GM21515 (cell line): ENCODE data around the gene PLXNB3.
"Not testable (repeated sequence)": the region's sequence is repeated elsewhere in the genome, so short reads cannot be mapped to it uniquely, and the experiment has no call there.

Experiments
- ATAC-seq: cut with Tn5 transposase; IDR thresholded peaks from one replicate; pipeline ENCODE4 v1.9.1; 2021; ENCODE audit not compliant: unreplicated experiment

Gene PLXNB3

DNA sequence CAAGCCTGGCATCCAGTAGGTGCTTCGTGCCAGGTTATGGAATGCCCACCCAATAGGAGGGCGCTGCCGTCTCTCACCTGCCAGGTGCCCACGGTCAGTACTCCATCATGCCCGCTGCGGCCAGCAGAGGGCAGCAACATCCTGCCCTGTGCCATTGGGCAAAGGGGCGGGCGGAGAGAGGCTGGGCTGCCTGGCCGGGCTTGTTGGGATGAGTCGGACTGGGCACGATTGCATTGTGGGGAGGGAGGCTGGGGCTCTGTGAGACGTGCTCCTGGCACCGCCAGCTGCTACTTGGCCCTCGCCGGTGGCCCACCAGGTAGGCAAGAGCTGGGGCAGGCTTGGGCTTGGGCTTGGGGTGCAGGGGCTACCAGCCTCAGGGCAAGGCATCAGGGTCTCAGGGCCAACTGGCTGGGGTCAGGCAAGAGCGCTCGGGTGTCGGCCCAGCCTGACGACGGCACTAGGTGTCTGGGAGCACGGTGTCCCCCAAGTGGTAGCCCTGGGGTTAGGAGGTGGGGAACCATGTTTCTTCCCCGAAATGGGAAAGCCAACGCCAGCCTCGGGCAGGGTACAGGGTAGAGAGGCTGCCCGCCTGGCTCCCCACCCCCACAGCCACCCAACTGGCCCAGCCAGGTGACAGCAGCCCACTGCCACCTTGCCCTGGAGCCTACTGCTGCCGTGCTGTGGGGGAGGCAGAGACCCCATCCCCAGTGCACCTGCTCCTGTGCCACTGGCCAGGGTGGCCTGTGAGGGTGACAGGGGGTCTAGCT lies at the start of gene PLXNB3:
Gene PLXNB3 (plus strand): TSS at position 261 of the 767 bp plus-strand sequence. CDS start 1,287 bp downstream, outside the sequence.
- no peak for ATAC-seq

DNA sequence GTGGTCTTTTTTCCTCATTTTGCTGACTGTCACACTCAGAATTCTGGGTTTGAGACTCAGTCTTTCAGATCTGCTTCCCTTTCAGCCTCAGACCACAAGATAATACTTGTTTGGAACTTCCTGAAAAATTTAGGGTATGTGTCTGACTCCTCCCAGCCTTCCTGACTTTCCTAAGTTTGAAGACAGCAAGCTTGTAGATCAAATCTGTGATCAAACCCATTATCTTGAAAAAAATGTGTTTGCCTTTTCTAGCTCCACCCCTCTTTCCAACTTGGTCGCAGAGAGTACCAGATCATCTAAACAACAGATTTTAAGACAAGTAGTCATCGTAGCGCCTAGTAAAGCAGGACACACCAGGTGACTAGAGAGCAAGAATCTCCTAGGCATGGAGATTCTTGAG lies 49.8 kb upstream of the PLXNB3 start:
- ATAC-seq, result no peak

DNA sequence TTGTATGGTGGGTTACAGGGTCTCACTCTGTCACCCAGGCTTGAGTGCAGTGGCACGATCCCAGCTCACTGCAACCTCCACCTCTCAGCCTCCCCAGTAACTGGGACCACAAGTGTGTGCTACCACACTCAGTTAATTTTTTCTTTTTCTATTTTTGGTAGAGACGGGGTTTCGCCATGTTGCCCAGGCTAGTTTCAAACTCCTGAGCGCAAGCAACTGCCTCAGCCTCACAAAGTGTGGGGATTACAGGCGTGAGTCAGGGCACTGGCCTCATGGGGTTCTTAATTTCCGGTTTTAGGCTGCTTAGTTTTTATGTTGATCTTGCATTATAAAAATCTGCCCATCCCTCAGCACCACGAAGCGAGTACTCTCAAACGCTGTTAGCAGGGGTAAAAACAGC lies 46.6 kb upstream of the PLXNB3 start:
- no peak for ATAC-seq

DNA sequence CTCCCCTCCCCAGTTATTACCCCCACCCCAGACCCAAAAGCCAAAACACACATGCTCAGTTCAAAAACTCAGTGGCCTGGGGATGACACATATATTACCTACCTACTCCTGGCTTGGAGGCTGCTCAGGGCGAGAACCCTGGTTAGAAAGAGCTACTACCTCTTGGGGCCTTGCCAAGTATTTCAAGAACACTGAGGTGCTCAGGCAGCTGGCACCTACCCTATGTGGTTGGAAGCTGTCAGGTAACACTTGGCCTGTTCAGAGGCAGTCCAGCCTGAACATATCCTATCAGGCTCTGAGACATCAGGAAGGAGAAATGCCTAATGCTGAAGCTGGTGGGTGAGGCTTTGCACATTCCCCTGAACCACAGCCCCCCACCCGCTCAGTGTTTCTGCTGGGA lies 44.8 kb upstream of the PLXNB3 start:
- ATAC-seq, result no peak

DNA sequence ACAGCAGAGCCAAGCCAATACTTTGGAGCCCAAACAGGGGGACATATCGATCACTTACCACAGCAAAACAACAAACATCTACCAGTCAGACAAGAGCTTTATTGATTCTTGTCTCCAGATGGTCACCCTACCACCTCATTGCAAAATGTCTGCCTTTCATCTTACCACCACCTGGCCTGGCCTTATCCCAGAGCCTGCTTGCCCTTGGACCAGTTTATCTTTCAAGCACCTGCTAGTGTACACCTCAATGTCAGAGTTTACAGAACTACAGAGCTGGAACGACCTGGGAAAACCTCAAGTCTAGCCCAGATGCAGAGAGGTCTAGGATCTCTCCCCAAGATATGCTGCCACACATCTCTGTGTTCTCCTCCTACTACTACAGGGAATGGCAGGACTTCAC lies 44.3 kb upstream of the PLXNB3 start:
- no peak for ATAC-seq

DNA sequence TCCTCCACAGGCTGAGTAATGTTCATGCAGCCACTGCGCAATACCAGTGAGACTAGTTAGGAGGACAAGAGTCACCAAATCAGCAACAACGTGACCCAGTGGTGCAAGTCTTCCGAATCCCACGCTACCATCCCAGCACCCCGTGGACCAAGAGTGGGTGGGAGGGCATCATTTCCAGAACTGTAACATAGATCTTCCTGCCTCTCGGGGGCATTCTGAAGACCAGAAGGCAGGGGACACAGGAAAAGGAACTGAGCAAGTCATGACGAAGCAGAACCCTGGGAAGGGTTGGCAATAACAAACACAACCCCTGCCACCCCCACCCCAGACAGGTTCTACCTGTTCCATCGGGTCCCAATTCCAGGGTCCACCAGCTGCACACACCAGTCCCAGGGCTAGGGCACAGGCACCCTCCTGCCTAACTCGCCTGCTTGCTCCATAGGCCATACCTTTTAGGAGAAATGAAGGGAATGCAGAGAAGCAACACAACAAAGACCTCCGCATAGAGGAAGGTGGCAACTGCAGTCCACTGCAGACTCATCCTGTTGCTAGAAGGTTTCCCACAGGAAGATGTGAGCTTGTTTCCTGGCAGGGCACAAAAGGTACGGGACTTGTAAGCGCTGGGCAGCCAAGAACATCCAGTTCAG lies 41.2 kb upstream of the PLXNB3 start:
- ATAC-seq, result no peak

DNA sequence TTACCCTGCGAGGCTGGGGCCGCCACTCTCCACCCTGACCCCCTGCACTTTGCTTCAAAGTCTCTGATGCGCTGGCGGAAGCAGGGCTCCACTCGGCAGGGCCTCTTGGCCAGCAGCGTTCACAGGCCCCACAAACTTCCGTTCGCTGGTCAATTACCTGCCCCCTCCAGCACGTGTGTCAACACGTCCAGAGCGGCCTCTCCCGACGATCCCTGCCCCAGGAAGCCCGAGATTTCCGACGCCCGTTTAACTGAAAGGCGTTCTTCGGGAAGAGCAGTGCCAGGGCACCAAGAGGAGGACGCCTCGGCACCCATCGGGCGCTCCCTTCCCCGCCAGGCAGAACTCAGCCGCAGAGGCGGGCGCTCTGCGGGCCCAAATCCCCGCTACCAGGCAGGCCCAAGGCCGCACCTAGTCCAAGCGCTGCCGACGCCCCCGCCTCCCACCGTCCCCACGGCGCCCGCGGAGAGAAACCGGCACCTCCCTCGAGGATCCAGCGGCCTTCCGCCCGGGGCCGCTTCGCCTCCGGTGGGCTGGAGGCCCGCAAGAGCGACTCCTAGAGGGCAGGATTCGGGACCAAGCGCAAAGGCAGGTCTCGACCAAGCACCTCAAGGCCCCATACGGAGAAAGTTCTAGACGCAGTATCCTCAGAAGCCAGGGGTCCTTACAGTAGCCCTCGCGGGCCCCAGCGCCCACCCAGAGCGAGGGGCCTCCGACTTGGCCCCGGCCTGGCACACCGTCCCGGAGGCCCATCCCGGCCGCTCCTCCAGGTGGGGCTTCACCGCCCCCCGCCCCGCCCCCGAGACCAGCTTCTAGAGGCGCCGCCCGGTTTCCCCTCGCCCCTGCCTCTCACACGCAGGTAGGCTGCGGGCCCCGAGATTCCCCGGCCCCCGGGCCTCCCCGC lies 40.4 kb upstream of the PLXNB3 start:
- peak; percentile 32 for ATAC-seq

DNA sequence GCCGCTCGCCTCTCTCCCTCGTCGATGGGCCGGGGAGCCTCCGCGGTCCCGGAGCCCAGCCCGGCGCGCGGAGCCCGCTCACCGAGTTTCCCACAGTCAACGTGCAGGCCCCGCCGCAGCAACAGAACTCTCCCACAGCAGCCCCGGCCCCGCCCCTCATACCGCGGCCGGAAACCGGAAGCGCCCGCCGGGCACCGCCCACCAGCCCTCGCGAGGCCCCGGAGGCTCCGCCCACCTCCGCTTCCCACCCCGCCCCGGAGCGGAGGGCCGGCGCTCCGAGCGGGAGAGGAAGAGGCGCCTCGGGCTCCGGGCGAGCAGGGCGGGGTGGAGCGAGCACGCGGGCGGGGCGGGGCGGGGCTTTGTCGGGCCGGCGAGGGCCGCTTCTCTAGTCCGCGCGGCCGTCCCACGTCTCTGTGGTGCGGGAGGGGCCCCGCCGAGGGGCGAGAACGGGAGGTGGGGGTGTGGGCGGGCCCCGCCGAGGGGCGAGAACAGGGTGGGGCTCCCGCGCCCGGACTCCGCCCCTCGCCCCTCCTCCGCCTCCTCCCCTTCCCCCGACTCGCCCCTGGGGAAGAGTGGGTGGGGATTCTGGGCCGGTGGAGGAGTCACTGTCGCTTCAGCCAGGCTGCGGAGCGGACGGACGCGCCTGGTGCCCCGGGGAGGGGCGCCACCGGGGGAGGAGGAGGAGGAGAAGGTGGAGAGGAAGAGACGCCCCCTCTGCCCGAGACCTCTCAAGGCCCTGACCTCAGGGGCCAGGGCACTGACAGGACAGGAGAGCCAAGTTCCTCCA lies 39.6 kb upstream of the PLXNB3 start, which contains the start of the genes ABCD1 and BCAP31:
Gene ABCD1 (plus strand): TSS at position 605 of the 787 bp plus-strand sequence. CDS start 411 bp downstream, outside the sequence.
Gene BCAP31 (minus strand): TSS at position 136 of the 787 bp plus-strand sequence. CDS start 1,143 bp downstream, outside the sequence.
- peak; percentile 51 for ATAC-seq

DNA sequence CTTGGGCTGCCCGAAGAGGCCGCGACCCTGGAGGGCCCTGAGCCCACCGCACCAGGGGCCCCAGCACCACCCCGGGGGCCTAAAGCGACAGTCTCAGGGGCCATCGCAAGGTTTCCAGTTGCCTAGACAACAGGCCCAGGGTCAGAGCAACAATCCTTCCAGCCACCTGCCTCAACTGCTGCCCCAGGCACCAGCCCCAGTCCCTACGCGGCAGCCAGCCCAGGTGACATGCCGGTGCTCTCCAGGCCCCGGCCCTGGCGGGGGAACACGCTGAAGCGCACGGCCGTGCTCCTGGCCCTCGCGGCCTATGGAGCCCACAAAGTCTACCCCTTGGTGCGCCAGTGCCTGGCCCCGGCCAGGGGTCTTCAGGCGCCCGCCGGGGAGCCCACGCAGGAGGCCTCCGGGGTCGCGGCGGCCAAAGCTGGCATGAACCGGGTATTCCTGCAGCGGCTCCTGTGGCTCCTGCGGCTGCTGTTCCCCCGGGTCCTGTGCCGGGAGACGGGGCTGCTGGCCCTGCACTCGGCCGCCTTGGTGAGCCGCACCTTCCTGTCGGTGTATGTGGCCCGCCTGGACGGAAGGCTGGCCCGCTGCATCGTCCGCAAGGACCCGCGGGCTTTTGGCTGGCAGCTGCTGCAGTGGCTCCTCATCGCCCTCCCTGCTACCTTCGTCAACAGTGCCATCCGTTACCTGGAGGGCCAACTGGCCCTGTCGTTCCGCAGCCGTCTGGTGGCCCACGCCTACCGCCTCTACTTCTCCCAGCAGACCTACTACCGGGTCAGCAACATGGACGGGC lies 38.8 kb upstream of the PLXNB3 start:
- peak; percentile 7 for ATAC-seq

DNA sequence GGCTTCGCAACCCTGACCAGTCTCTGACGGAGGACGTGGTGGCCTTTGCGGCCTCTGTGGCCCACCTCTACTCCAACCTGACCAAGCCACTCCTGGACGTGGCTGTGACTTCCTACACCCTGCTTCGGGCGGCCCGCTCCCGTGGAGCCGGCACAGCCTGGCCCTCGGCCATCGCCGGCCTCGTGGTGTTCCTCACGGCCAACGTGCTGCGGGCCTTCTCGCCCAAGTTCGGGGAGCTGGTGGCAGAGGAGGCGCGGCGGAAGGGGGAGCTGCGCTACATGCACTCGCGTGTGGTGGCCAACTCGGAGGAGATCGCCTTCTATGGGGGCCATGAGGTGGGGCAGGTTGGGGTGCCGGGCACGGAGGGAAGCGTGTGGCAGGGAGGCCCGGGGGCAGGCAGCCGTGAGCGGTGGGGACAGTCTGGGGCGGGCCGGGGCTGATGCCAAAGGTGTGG lies 38.2 kb upstream of the PLXNB3 start:
- no peak for ATAC-seq

DNA sequence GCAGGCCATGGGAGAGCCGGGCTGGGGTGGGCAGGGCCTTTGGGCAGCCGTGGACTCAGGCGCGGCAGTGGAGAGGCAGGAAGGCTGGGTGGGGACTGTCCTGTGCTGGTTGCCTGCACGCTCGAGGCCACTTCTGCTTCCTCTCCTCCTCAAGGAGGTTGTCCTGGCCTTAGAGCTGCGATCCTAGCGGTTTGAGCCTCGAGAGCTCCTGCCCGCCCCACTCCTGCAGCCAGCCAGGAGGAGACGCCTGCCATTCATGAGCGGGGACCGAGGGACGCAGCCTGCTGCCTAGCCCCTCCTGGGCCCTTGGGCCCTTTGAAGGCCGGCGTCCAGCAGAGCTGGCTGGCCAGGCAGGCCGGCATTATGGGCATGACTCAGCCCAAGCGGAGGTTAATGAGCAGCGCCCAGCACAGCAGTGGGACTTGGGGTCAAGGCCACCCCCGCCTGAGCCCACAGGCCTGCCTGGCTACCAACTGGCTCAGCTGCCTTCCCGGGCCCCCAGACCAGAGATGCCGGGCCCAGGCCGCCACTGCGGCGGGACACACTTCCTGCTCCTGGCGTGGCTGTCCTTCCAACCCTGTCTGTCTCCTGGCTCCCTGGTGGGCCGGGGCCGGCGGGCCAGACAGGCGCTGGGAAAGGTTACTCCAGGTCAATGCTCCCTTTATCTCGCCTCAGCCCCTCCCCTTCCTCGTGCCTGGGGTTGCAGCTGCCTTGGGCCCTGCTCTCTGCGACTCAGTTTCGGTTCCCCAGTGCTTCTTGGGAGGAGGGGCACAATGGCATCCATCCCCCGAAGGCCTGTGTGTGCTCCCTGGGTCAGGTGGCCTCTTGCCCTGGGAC lies 37.5 kb upstream of the PLXNB3 start:
- ATAC-seq, result peak; percentile 43

DNA sequence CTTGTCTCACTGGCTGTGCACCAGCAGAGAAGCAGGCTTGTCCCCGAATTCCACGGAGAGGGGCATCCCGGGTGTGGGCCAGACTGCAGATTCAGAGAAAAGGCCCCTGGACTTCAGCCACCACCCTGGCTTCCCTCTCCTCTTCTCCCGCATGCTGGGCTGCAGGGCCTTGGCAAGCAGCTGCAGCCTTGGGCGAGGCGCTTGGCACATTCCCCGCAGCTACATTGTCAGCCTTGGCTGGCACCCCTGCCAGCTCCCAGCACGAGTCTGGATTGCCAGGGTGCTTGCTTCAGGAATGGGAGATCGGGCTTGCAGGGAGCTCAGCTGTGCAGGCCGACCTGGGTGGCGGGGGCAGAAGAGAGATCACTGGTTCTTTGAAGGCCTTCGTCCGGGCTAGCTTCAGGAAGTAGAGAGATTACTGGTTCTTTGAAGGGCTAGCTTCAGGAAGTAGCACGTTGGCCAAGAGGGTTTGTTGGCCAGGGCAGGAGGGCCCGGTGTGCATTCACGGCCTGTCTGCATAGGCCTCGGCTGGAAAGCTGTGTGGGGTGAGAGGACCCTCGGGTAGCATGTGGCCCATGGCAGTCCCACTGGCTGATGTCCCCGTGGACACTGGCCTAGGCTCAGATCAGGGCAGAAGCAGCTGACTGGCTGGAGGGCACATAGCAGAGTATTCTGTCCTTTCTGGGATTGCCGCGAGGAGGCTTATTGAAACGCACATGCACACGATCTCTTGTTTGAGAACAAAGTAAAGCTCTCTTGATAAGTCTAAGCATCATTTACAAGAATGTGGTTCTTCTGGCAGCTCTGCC lies 36.7 kb upstream of the PLXNB3 start:
- no peak for ATAC-seq

DNA sequence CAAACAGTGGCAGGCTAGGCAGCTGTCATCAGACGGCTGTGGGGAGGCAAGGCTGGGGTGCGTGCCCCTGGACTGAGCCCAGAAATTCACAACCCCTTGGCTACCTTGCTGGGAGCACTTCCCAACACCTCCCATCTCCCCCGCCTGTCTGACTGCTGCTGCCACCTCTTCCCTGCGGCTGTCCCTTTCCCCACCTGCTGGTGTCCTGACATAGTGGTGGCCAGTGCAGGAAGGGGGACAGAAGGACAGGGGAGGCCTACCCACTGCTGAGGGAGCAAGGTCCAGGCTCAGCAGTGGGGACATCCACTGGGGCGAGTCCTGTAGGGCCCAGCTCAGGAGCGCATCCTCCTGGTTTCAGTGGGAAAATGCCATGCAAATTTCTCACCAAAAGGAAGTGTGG lies 36.0 kb upstream of the PLXNB3 start:
- ATAC-seq, result no peak

DNA sequence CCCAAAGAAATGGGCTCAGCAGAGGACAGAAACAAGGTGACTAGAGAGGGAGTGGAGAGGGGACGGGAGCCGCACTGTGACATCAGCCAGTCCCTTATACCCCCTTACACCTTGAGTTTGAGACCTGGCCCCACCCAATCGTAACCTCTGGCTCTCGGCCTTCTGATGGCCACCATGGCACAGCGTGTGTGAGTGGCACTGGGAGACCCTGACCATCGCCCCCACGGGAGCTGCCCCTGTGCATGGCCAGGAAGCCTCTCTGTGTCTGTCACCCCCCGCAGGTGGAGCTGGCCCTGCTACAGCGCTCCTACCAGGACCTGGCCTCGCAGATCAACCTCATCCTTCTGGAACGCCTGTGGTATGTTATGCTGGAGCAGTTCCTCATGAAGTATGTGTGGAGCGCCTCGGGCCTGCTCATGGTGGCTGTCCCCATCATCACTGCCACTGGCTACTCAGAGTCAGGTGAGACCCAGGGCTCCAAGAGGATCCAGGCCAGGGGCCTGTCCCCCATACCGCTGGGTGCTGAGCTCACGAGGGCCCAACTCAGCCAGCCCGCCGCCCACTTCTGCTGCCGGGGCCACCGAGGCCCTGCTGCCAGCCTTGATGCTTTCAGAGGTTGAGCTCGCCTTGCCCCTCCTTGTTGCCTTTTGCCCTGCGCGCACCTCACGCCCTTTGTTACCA lies 35.0 kb upstream of the PLXNB3 start:
- ATAC-seq, result no peak

DNA sequence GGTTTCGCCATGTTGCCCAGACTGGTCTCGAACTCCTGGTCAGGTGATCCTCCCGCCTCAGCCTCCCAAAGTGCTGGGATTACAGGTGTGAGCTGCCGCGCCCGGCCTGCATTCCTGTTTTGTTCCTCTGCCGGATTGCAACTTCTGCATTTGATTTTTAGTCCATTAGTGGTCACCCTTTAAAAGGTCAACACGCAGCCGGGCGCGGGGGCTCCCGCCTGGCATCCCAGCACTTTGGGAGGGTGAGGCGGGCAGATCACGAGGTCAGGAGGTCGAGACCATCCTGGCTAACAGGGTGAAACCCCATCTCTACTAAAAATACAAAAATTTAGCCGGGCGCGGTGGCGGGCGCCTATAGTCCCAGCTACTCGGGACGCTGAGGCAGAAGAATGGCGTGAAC lies 33.9 kb upstream of the PLXNB3 start:
- not testable (repeated sequence) for ATAC-seq

DNA sequence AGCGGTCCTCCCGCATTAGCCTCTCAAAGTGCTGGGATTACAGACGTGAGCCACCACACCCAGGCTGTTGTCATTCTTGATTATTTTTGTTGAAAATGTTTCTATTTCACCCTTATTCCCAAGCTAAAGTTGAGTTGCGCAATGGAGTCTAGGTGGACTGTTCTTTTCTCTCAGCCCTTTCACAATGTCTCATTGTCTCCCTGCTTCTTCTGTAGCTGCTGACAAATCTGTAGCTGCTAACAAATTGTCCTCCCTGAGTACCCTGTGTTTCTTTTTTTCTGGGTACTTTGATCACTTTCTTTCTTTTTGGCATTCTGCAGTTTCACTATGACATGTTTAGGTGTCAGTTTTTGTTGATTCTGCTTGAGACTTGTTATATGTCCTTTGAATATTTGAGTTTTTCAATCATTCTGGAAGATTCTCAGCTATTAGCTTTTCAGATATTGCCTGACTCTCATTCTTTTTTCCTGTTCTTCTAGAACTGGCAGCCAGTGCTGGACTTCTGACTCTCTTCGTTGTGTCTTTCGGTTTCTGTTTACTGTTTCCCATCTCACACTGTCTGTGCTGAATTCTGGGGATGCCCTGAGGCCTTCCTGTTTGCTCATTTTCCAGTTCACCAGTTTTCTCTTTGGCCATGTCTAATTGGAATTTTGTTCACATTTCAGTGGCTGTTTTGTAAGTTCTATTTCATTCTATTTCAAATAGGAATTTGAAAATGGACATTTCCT lies 32.8 kb upstream of the PLXNB3 start:
- no peak for ATAC-seq

DNA sequence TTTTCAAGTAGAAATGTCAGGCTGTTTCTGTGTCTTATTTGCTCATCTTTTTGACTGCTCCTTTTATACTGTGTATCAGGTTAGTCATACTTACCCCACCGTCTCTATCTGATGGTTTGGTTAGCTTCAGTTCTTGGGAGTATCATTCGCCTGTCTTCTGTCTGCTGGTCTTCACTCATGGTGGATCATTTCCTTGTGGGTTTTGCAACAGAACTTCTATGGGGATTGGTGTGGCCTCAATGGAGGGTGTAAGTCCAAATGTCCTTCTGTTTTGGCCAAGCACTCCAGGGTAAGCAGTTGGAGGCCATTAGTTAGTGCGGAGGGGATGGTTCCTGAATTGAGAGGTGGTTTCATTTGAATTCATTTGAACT lies 32.2 kb upstream of the PLXNB3 start:
- no peak for ATAC-seq
